IMR-90 (cell line): Measurements from ENCODE around the gene TRIO.

Experiments used
- BHLHE40 ChIP-seq: fragments of 150-350 bp; IDR thresholded peaks from 2 replicates; pipeline ENCODE4 v1.6.1; 2016; ENCODE audit warnings: mild to moderate bottlenecking, low read depth, low read length
- RAD21 ChIP-seq: IDR thresholded peaks from 2 replicates; pipeline ENCODE4 v1.6.1; 2012; ENCODE audit warnings: low read length, improper control_type of control experiment
- TF ChIP-seq, protein P1 (sequence below): conservative IDR thresholded peaks from 2 replicates; pipeline ENCODE4 v1.5.1; 2012; ENCODE audit warnings: mild to moderate bottlenecking, low read depth, low read length, improper control_type of control experiment
- TF ChIP-seq, protein P2 (sequence below): fragments of 150-350 bp; IDR thresholded peaks from 2 replicates; pipeline ENCODE4 v1.6.1; 2016; ENCODE audit warnings: low read depth, mild to moderate bottlenecking, low read length, moderate library complexity, borderline replicate concordance

DNA sequence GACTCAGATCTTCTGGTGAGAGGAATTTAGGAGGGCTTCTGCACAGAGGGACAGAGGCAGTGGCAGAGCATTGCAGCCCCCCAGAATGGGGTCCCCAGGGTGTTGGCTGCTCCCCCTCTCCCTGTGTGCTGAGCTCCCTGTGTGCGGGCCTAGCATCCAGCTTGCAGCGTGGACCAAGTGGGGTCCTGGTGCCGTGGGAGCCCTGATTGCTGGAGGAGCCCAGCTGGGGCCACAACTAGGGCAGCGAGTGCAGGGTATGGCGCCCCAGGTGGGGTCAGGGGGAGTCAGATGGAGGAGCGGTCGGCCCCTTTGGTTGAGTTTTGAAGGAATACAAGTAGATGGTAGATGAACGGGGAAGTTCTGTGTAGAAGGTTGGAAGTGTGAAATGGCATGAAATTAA, 66.7 kb downstream of the TRIO start:
- TF ChIP-seq BHLHE40, result no peak
- TF ChIP-seq, protein P1, sequence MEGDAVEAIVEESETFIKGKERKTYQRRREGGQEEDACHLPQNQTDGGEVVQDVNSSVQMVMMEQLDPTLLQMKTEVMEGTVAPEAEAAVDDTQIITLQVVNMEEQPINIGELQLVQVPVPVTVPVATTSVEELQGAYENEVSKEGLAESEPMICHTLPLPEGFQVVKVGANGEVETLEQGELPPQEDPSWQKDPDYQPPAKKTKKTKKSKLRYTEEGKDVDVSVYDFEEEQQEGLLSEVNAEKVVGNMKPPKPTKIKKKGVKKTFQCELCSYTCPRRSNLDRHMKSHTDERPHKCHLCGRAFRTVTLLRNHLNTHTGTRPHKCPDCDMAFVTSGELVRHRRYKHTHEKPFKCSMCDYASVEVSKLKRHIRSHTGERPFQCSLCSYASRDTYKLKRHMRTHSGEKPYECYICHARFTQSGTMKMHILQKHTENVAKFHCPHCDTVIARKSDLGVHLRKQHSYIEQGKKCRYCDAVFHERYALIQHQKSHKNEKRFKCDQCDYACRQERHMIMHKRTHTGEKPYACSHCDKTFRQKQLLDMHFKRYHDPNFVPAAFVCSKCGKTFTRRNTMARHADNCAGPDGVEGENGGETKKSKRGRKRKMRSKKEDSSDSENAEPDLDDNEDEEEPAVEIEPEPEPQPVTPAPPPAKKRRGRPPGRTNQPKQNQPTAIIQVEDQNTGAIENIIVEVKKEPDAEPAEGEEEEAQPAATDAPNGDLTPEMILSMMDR, result no peak
- no peak for TF ChIP-seq RAD21
- TF ChIP-seq, protein P2, sequence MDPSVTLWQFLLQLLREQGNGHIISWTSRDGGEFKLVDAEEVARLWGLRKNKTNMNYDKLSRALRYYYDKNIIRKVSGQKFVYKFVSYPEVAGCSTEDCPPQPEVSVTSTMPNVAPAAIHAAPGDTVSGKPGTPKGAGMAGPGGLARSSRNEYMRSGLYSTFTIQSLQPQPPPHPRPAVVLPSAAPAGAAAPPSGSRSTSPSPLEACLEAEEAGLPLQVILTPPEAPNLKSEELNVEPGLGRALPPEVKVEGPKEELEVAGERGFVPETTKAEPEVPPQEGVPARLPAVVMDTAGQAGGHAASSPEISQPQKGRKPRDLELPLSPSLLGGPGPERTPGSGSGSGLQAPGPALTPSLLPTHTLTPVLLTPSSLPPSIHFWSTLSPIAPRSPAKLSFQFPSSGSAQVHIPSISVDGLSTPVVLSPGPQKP, result no peak
